DMS53 treated with DMSO at 0.1 percent for 48 hours (cell line): ENCODE data around the gene RSPO3.
"Not testable (repeated sequence)": the region's sequence is repeated elsewhere in the genome, so short reads cannot be mapped to it uniquely, and the experiment has no call there.

ENCODE experiments used
- DNase-seq: peaks from one replicate; lab custom pipeline; 2025; ENCODE audit not compliant: unreplicated experiment; lab: John Stamatoyannopoulos, UW

RSPO3 gene, protein sequence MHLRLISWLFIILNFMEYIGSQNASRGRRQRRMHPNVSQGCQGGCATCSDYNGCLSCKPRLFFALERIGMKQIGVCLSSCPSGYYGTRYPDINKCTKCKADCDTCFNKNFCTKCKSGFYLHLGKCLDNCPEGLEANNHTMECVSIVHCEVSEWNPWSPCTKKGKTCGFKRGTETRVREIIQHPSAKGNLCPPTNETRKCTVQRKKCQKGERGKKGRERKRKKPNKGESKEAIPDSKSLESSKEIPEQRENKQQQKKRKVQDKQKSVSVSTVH

DNA sequence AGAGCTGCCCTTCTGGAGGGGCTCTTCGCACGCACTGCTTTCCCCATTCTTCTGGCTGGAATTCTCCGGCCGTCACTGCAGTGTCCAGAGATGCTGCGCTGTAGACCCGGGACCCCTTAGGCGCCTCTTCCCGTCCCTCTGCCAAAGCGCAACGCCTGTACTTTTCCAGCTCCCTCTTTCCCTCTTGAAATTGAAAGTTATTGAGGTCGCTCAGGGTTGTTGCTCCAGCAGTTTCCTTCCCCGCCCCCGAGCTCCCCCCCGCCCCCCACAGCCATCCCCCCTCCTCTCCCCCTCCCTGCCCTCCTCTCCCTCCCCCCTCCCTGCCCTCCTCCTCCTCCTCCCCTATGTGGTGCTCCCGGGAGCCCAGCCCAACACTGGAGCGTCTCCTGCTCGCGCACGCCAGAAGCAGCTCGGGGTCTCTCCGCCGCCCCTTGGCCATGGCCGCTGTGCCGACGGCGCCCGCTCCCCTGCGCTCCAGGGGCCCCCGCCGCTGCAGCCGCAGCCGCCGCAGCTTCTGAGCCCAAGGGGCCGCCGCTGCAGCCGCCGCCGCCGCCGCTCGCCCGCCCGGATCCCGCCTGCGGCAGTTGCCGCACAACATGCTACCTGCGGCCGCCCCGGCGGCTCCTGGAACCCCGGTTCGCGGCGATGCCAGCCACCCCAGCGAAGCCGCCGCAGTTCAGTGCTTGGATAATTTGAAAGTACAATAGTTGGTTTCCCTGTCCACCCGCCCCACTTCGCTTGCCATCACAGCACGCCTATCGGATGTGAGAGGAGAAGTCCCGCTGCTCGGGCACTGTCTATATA, at the start of gene RSPO3:
RSPO3 (plus strand) TSS at position 374 of the 804 bp plus-strand sequence. CDS start 522 bp downstream, outside the sequence.
- peak; percentile 4 for DNase-seq

DNA sequence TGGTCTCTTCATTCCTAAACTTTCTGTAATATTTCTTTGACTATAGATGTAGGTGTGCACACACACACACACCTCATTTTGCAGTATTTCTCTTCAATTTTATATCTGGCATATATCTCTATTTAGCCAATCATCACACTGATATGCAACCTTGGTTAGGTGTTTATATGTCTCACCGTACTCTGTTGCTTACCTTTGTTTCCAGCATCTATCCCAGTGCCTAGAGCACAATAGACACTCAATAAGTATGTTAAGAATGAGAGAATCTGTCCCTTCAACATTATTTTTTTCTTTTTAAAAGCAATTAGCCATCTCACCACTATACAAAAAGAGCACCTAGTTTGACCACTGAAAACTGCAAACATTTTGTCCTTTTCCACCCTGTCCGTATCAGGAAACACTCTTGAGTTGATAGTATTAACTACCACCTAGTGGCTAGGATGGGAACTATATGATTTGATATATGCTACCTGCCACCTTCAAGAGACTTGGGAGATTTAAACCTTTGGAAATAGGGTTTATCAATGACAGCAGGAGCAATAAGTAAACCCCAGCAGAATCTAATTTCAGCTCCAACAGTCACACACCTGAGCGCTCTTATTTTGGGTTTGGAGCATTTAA, 48.7 kb upstream of the RSPO3 start:
- peak; percentile 24 for DNase-seq

DNA sequence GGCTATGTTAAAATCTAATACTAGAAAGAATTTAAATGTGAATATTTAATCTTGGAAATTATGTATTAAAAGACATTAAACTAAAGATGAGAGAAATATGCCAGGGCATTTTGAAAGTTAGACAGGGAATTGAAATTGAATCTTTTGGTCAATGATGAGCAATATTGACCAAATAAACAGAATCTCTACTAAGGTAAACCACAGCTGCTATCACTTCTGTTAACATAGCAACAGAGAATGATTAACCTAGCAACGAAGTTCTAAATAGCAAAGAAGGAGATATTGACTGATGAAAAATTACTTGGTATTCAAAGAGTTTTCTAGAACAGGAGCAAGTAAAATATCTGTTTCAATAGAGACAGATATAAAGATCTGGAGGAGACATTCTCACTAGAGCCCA, 45.2 kb upstream of the RSPO3 start:
- DNase-seq = peak; percentile 9

DNA sequence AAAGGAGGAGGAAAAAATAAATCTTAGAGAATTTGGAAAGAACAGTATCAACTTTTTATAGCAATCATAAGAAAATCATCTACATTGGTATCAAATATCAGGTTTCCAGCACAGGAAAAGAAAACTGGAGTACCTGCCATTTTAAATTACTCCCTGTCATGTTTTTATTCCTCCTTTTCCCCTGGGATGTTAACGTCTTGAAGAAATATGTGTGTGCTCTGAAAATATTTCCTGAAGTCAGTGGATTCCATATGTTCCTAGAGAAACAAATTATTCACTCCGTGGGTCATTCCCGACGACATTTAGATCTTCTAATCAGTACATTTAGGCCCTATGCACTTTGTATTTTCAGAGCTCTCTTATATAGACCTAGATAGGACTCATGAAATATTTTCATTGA, 42.0 kb upstream of the RSPO3 start:
- DNase-seq = no peak

DNA sequence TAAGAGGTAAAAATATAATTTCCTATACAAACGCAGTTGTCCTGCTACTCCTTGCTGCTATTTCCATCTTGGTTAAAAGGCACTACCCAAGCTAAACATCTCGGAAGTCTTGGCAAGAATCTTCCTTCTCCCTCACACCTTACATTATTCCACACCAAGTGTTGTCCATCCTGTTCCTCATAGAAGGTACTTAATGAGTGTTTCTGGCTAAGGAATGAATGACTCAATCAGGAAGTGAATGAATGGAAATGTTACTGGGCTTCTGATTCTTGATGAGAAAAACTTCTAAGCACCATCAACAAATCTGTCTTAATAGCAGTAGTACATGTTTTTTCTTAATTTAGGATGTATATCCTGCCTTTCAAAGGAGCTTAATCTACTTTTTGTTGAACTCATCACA, 40.6 kb upstream of the RSPO3 start:
- DNase-seq = no peak

DNA sequence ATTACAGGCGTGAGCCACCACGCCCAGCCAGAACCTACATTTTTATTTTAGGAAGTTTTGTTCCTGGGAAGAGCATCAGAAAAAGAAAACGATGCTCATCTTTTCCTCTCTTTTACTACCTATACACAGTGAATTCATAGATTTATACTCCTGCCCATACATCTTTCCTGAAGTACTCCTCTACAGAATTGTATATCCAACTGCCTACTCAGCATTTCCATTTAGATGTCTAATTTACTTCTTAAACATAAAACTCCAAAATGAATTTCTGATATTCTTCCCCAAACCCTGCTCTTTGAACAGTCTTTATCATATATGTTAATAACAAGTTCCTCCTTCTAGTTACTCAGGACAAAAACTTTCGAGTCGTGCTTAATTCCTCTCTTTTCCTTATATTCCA, 39.8 kb upstream of the RSPO3 start:
- no peak for DNase-seq

DNA sequence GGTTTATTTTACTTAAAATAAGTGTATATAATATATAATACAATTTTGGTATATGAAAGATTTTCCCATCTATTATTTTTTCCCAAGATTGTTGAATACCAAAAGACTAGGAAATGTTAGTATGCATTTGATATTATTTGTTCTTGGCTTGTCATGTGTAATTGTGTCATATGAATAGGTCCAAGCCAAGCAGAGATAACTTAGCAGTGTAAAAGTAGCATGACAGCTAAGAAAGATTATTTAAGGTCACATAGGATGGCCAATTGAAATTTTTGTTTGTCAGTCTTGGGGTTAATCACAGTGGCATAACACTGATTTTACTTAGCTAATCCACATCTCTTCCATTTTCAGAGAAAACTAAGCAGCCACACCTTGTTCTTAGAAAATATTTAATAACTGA, 38.8 kb upstream of the RSPO3 start:
- DNase-seq = no peak

DNA sequence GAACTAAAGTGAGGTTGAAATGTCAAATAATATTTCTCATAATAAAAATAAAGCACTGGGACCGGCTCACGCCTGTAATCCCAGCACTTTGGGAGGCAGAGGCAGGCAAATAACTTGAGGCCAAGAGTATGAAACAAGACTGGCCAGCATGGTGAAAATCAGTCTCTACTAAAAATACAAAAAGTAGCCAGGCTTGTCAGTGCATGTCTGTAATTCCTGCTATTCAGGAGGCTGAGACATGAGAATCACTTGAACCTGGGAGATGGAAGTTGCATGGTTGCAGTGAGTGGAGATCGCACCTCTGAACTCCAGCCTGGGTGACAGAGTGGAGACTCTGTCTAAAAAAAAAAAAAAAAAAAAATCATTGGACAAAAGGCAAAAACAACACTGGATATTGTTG, 38.4 kb upstream of the RSPO3 start:
- no peak for DNase-seq

DNA sequence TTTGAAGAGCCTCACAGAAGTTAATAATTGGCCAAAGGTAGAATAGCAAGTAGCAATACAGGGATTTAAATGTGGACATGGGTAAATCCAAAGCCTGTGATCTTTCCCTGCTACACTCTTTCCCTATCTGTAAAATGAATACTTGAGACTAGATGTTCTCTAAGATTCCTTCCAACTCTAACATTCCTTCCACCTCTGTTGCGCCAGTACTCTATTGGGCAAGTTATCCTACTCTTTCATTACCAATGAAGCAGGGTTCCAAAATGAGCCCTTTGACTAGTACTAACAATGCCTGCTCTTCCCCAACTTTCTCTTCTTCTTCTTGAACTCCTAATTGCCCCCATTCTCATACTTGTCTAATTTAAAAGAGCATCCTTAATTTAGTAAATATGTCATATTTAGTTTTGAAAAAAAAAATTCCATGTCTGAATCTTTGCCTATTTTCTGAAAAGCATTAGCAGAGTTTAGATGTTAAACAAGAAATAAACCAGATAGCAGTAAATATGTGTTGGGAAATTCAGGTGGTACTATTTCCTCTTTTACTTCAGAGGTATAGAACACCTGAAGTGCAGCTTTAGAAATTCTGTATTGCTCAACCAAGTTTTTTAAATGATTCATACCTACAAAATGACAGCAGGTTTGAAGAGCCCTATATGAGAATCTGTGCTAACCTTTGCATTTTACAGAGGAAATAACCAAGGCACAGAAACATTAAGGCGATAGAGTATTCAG, 35.1 kb upstream of the RSPO3 start:
- DNase-seq = no peak

DNA sequence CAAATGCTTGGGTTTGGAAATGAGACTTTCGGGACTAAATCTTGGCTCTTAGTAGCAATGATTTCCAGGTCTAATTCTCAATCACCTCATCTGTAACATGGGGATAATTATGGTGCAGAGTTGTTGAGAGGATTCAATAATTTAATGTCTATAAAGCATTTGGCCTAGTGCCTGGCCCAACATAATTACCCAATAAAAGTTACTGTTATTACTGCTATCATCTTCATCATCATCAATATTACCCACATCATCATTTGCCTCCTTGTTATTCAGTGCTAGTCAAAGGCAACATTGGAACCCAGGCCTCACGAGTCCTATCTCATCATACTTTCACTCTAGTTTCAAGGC, 34.5 kb upstream of the RSPO3 start:
- DNase-seq = no peak

DNA sequence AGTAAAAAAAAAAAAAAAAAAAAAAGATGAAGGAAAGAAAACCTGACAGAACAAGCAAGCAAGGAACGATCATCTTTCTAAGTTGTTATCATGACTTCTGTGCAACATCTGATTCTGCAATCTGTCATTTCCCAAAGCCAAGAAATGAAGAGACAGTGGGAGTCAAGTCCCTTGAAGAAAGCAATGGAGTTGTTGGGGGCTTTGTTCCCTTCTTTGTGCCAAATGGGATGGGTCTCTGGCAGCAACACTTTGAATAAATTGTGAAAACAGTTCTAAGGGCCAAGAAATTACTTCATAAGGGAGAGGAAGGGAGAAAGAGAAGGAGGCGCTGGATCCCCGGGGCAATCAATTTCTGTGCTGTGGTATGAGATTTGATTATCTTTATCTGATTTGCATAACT, 33.3 kb upstream of the RSPO3 start:
- no peak for DNase-seq

DNA sequence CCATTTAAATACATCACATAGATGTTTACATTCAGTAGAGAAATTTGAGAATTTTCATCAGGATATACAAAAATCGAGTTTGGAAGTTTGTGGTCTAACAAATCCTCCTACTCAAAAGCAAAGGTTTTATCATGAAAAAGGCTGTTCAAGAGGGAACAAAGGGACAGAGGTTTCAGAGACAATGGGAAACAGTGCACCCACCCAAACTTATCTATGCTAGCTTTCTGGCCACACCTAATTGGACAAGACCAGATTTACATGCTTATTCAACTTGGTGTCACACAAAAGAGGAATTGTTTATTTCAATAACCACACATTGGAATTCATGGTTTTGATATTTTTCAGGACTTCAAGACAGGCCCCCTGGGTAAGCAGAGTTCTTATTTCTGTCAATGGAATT, 28.4 kb upstream of the RSPO3 start:
- DNase-seq = no peak

DNA sequence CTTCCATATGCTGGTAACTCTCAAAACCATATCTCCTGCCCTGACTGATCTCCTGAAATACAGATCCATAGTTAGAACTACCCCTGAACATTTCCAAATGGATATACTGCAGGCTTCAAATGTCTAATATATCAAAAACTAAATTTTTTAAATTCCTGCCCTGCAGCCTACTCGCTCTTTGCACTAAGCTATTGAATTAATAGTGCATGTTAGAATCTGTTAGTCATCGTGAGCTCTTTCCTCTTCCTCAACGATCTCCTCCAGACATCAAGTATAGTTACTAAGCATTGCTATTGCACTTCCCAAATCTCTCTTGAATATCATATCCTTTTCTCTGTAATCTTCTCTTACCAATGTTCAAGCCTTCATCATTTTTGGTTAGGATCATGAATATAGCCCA, 26.0 kb upstream of the RSPO3 start:
- no peak for DNase-seq

DNA sequence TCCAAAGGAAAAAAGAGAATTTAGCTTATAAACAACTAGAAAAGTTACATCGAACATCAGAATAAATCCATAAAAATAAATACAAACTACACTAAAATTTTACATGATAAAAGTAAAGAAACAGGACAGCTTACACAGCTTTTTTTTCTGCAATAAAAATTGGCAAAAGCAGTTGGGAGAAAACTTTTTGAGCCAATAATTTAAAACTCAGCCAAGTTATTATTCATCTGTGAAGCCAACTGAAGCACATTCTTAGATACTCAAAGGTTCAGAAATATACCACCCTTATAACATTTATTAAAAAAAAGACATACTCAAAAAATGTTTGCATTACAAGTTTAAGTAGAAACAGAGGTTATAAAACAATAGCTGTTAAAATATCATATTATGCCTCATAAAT, 23.7 kb upstream of the RSPO3 start:
- DNase-seq = no peak

DNA sequence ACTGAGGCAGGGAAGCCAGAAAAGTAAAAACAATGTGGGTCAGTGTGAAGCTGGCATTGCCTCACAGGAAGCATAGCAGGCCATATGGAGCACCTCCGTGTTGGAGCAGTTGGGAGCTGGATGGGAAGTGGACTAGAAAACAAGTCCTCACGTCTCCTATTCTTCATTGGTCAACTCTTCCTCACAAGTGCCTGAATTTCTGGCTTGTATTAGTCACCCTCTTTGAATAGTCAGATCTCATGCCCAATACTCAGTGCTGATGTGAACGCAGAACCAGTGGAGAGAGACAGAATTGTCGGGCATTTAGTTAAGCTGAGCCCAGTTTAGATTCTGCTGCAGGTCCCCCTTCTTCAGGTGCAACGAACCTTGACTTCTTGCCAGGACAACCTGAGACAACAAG, 22.3 kb upstream of the RSPO3 start:
- no peak for DNase-seq

DNA sequence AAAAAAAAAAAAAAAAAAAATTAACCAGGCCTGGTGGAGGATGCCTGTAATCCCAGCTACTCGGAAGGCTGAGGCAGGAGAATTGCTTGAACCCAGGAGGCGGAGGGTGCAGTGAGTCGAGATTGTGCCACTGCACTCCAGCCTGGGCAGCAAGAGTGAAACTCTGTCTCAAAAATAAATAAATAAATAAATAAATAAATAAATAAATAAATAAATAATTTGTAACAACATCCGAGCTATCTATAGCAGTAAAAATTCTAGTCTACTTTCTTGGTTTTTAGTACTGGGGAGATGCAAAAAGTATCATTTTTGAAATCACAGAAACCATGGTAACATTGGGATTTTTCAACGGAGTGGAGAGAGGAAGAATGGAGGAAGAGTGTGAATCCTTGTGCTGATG, 21.0 kb upstream of the RSPO3 start:
- DNase-seq = not testable (repeated sequence)

DNA sequence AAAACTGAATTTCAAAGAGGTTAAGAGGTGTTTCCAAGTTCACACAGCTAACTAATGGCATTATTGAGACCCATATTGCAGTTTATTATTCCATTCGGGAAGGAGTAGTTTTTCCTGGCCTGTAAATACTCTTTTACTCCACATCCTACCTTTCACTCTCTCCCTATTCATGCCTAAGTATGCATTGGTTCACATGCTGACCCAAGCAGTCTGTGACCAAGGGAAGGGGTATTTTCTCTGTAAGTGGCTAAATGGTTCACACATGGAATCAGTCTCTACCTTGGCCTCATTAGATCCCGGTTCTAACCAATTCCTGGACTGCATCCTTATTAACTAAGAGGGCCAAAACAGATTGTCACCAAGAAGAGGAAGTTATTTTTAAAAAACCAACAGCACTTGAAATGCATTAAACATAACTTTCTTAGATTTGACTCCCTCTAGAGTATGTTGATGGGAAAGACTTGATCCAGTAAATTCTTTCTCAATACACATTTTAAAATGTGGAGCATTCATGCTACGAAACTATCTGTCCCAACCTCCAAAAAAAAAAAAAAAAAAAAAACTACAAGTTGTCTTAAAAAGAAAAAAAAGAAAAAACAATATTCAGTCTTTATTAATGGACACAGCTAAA, 17.8 kb upstream of the RSPO3 start:
- DNase-seq = peak; percentile 11

DNA sequence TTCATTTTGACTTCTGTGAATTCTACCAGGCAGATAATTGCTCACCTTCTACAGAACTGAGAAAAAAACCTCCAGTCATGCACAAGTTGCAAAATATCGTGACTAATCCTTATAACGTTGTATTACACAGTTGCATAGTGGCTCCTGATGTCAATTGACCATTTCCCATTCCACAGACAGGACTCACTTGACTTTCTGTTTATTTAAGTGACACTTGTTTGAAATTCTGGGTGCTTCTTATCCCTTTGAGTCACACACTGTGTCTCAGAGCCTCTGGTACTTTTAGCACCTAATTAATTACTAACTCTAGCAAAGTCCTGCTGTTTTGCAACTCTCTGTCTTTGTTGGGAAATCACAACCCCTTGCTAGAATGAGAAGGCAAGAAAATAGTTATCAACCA, 16.2 kb upstream of the RSPO3 start:
- no peak for DNase-seq

DNA sequence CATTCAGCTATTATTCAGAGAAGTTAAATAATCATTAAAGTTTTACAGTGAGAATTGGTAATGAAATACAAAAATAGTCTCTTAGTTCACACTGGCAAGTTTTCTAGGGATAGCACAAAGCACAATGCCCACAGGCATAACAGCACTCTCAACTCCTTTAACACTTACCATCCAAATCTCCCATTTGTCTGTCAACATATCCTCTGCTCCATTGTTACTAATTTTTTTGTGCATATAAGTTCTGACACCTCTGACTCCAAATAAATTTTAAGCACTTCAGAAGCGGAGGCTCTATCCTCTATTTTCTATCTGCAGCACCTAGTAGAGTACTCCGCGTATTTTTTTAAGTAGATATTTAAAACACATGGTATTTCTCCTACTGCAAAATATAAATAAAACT, 15.6 kb upstream of the RSPO3 start:
- no peak for DNase-seq

DNA sequence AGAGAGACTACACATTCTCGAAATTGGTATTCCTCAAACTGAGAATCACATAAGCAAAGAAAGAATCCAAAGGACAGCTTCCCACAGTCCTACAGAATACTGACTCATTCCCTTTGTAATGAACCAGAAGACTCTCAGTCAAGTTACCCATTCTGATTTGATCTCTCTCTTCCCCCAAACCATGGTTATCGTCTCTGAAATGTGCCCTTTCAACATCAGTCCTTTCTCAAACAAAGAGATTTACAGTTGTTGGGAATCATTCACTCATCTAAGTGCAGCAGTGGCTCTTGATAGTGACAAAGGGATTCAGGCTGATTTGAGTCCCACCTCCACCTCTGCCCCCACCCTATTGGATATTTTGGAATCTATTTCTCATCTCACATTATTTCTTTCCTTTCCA, 15.0 kb upstream of the RSPO3 start:
- no peak for DNase-seq

DNA sequence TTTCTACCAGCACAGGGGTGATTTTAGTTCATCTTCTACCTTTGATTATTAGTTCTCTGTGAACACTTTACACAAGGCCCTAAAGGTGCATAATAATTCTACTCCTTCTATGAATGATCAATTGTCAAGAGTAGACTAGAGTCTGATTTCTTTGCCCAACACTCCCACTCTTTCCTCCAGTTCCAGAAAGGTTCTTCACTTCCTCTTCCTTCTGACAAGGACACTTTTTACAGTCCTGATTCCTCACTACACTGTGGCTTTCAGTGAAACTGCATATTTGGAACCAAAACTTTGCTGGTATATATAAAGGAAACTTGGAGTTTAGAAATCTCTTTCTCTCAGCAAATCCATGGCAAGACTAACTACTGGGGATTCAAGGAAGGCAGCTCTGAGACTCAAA, 10.6 kb upstream of the RSPO3 start:
- DNase-seq = no peak
